ENCODE data around the gene ZNF20.

The ZNF20 gene

DNA sequence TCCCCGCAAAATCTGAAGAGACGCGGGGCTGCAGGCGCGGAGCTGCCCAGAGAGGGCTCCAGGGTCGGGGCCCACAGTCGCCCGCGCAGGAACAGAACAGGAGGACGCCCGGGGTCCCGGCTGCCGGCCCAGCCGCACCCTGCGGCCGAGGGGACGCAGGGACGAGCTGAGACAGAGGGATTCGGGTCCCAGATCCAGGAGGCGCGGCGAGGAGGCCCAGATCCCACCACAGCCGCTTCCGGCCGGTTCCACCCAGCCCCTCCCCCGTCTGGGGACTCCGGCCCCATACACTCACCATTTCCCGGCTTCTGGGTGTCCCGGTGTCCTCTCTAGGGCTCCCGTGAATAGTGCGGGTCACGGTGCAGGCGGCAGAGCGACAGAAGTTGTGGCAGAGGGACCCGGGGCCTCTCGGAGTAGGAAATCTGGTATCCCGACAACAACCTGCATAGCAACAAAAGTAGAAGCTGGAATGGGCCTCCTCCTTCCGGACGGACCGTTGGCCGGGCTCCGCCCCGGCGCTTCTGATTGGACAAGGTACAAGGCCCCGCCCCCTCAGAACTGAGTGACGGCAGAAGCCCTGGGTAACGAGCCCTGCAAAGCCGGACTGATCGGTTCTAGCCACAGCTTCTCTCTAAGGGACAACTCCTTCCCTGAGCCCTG lies at the start of gene ZNF20:
ZNF20 (minus strand) TSS at position 466 of the 660 bp plus-strand sequence; CDS start at position 298, 168 bp downstream.
- peak; percentile 89 for DNase-seq (ENCODE audit: low spot score)

DNA sequence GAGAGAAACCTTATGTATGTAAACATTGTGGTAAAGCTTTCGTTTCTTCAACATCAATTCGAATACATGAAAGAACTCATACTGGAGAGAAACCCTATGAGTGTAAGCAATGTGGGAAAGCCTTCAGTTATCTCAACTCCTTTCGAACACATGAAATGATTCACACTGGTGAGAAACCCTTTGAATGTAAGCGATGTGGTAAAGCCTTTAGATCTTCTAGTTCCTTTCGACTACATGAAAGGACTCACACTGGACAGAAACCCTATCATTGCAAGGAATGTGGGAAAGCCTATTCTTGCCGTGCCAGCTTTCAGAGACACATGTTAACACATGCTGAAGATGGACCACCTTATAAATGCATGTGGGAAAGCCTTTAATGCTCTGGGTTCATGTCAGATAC lies 47.5 kb upstream of the ZNF20 start:
- no peak for DNase-seq (ENCODE audit: low spot score)

DNA sequence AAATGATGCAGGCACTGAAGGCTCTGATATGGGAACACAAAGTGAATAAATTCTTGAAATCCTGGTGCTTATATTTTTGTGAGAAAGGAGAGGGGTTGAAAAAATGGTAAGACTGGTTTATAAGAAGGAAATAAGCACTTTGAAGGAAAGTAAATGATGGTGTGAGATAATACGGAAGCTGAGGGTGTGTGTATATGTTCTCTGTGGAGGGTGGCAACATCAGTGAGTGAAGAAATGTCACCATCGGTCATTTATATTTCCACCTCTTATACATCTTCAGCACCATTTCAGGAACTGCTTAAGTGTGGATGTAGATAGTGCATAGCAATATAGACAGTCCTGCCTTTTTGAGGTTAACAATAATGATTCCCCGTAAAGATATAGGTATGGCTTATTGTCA lies 40.2 kb upstream of the ZNF20 start:
- DNase-seq (ENCODE audit: low spot score) = no peak

DNA sequence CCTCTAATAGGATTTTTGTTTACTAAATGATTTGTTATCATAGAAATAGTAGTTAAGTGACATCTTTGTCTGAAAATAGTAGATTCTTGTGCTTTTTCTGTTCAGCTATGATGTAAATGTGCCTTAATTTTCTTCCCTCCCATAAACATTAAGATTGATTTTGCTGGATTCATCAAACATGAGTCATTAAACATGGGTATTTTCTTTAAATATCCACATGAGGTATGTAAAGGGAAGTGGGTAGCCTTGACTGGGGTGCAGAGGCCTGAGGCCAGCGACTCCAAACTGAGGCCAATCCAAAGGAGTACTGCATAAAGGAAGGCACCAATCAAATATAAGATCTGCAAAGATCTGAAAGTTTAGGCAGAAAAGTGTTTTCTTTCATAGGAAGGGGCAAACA lies 26.5 kb upstream of the ZNF20 start:
- no peak for DNase-seq (ENCODE audit: low spot score)

DNA sequence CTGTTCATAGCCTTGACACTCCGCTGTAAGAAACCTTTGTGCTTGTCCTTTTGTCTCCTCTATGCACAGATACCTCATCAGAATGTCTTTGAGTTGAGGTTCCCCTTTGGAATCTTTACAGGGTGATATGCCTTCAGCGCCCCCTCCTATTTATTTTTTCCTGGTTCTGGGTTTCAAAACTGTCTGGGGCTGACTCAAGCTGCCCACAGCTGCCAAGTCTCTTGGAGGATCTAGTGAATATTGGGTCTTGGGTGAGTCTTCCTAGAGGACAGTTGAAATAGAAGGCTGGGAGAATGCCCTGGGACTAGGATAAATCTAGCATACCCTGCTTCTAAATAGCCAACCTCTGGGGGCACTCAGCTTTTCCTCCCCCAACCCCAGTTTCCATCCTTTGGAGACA lies 23.7 kb upstream of the ZNF20 start:
- DNase-seq (ENCODE audit: low spot score) = no peak

DNA sequence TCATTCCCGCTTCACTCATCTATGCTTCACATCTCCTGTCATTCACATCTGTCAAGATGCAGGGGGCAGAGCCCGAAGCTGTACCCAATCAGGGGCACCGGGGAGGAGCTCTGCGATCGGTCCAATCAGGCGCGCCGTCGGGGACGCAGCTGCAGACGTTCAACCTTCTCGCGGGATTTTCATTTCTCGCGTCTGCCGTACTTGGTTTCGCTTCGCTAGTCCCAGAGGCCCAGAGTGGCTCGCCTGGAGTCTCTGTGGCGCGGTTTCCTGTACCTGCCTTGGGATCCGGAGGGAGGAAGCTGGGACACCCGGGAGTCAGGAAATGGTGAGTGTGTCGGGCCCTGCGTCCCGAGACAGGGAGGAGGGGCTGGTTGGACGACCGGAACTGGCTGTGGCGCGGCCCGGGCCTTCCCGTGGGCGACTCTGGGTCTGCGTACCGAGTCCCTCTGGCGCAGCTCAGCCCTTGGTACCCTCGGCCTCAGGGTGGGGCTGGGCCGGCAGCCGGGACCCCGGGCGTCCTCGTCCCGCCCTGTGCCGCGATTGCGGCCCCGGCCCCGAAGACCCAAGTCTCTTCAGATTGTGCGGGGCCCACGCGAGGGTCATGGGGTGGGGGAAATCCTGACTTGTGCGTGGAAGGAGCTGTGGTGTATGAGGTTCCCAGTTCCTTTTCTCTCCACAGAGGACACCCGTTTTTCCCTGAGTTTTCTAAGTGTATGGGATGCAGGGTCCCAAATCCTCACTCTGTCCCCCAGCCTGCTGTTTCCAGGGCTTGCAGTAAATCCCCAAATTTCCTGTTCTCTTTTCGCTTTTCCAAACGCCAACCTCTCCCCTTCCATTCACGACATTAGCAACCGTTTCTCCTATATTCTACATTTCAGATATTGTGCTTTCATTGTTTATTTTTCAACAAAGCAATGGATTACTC lies 23.0 kb upstream of the ZNF20 start, which contains the start of gene ZNF136:
ZNF136 (plus strand) TSS at position 215 of the 925 bp plus-strand sequence; CDS start at position 323, 108 bp downstream.
- DNase-seq (ENCODE audit: low spot score) = peak; percentile 94

DNA sequence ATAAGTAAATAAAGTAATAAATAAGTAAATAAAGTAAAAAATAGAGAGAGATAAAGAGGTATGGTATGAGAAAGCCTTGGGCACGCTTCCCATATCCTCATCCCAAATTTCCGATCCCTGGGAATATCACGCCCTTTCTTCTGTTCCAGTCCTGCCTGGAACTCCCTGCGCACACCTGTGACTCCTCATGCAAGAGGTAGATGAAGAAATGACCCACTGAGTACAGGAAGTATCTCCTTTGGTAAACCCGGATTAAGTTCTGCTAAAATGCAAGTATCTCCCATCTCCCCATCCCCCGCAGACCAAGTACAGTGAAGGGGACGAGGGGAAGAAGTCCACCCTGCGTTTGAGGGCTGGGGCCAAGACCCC lies 22.3 kb upstream of the ZNF20 start:
- DNase-seq (ENCODE audit: low spot score) = no peak

DNA sequence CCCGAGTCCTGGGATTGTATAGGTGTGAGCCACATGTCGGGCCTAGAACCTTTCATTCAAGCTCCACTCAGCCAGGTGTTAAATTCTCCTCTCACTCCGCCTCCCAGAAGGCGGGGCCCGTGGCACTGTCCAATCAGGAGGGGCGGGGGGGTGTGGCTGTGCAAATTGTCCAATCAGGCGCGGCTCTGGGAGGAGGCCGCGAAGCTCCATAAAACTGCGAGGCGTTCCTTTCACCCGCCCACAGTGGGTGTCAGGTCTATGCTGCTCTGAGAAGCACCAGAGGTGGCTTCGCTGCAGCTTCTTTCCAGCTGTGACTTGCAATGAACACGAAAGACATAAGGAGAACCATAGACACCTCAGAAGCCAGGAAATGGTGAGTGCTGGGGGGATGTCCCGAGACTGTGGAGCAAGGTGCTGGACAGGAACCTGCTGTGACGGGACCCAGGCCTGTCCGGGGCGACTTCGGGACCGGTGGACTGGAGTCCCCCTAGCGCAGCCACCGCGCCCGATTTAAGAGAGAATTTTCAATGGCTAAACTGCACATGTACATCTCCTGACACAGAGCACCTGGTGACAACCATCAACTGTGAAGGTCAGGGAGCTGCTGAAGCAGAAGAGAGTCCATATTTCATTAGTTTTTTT lies 19.7 kb upstream of the ZNF20 start:
- DNase-seq (ENCODE audit: low spot score) = no peak

DNA sequence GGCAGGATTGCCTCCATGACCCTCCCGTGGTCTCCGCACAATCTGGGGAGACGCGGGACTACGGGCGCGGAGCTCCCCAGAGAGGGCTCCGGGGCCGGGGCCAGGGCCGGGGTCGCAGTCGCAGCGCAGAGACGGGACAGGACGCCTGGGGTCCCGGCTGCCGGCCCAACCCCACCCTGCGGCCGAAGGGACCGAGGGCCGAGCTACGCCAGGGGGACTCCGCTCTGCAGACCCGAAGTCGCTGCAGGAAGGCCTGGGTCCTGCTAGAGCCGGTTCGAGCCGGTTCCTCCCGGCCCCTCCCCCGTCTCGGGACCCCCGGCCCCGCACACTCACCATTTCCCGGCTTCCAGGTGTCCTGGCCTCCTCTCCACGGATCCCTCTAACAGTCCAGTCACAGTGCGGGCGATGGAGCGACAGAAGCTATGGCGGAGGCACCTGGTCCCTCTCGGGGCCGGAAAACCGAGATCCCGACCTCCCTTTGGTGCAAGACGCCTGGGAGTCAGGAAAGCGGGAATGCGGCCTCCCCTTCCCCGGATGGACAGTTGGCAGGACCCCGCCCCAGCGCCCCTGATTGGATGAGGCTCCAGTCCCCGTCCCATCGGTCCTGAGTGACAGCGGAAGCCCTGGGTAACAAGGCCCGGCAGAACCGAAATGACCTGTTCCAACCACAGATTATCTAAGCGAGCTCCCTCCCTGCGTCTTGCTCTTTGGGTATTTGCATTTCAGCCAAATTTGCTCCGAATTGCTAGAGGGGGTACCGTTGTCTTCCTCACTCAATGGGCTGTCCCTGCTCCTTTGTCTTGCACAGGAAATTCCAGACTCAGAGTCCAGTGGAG lies 16.3 kb upstream of the ZNF20 start, which contains the start of gene ZNF625:
ZNF625 (minus strand) TSS at position 512 of the 836 bp plus-strand sequence; CDS start at position 336, 176 bp downstream.
- peak; percentile 55 for DNase-seq (ENCODE audit: low spot score)

DNA sequence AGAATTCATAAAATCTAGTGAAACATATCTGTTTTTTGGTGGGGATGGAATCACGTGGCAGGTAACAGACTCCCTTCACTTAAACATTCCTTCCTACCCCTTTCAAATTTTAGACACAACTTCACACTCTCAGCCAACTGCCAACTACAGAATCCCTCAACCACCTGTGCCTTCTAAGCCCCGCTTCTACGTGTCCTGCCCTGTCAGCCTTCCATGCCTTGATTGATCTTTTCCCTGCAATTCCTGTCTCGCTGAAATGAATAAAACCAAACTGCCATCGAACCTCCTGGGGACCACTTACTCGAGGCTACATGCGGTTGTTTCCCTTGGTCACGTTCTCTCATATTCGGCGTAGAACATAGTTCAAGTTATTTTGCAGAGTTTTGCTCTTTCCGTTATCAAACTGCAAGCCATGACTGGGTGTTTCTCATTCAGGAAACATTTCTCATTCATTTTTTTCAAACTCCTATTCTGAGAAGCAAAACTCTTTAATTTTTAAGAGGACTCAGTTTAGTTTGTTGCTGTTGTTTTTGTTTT lies 15.2 kb upstream of the ZNF20 start:
- no peak for DNase-seq (ENCODE audit: low spot score)

DNA sequence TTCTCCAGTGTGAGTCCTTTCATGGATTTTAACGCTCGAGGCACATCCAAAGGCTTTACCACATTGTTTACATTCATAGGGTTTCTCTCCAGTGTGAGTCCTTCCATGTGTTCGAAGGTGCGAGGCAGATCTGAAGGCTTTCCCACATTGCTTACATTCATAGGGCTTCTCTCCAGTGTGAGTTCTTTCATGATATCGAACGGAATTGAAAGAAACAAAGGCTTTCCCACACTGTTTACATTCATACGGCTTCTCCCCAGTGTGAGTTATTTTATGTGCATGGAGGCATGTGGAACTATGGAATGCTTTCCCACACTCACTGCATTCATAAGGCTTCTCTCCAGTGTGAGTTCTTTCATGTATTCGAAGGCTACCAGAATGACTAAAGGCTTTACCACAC lies 5.2 kb upstream of the ZNF20 start:
- DNase-seq (ENCODE audit: low spot score) = no peak

DNA sequence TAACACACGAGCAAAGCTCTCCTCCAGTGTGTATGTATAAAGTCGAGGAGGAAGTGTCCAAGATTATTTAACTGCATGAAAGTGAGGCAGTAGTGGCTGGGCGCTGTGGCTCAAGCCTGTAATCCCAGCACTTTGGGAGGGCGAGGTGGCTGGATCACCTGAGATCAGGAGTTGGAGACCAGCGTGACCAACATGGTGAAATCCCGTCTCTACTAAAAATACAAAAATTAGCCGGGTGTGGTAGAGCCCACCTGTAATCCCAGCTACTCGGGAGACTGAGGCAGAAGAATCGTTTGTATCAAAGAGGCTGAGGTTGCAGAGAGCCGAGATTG lies 1.2 kb upstream of the ZNF20 start:
- no peak for DNase-seq (ENCODE audit: low spot score)

DNA sequence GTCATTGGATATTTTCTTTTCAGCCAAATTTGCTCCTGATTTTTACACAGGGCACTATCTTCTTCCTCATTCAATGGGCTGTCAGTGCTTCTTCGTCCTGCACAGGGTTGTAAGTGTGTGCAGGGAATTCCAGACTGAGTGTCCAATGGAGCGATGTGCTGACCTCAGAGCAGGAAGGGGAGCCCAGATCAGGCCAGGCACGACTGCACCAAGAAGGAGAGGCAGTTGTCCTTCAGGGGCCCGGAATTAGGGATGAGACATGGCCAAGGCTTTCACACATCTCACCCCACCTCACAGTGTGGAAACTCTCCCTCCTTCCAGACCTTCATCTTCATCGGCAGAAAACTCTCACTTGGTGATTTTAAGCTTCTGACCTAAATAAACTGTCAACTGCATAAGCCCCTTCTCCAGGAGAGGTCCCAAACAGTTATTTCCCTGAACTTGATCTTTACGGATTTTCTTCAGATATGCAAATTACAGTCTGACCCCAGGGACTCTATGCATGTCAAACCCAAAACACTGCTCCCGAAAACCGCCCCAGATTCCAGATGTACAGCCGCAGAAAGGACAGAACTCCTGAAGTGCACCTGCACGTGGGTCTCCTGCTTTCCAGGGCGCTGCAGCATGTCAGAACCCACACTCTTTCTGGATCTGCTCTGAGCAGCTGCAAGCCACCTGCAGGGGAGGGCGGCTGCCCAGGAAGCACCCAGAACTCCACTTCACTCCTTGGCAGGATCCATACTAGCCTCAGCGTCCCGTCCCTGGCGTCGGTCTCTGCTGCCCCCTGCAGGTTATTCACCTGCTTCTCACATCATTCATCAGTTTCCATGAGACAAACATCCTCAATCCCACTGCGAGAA lies 625 bp upstream of the ZNF20 start:
- DNase-seq (ENCODE audit: low spot score) = peak; percentile 83

DNA sequence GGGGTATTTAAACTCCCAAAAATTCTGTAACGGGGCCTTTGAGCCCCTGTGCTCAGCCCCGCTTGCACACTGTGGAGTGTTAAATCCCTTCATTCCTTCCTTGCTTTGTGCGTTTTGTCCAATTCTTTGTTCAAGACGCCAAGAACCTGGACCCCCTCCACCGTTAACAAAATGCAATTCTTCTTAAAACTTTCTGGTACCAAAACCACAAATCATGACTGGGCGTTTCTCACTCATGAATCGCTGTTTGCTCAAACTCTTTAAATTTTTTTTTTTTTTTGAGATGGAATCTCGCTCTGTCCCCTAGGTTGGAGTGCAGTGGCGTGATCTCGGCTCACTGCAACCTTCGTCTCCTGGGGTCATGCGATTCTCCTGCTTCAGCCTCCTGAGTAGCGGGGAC lies 881 bp downstream of the ZNF20 start:
- DNase-seq (ENCODE audit: low spot score) = no peak

DNA sequence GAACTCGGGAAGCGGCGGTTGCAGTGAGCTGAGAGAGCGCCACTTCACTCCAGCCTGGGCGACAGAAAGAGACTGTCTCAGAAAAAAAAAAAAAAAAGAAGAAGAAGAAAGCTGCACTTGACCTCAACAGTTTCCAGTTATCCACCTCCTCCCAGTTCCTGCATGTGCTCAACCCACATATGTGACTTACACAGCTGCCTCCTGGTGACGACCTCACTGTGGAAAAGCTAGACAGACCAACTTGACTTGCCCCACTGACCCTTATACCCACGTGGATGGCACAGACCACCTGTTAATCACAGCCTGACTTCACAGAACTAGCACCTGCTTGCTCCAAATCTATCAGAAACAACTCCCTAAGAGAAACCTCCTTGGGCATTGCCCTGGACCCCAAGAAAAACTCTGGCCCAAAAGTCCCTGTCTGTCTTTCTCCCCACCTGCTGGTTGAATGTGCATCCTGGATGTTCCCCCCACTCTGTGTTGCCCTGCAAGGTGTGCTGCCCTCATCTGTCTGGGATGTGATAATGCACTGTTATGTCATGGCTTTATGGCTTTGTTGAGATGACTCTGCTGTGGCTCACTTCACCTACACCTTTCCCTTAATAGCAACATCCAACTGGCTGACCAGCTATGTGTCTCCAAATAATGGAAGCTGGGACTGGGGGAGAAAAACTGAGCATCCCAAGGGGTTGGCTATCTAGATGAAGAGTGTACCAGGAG lies 2.8 kb downstream of the ZNF20 start:
- DNase-seq (ENCODE audit: low spot score) = no peak

DNA sequence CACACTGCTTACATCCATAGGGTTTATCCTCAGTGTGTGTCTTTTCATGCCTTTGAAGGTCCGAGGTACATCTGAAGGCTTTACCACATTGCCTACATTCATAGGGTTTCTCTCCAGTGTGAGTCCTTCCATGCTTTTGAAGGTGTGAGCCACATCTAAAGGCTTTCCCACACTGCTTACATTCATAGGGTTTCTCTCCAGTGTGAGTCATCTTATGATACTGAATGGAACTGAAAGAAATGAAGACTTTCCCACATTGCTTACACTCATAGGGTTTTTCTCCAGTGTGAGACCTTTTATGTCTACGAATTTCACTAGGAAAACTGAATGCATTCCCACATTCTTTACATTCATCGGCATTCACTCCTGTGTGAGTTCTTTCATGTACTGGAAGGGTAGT lies 7.1 kb downstream of the ZNF20 start:
- no peak for DNase-seq (ENCODE audit: low spot score)

DNA sequence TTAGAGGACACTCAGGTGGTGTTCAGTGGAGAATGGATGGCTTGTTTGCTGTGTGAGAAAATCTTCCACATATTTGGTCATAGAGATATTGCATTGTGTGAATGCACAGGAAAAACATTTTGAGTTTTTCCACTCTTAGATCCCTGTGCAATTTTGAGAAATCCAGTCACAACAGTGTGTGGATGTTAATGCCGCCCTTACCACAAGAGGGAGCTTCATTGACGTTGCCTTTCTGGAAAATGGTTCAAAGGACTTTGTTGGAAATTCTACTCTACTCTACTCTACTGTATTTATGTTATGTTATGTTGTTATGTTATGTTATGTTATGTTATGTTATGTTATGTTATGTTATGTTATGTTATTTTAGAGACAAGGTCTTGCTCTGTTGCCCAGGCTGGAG lies 13.4 kb downstream of the ZNF20 start:
- DNase-seq (ENCODE audit: low spot score) = no peak

DNA sequence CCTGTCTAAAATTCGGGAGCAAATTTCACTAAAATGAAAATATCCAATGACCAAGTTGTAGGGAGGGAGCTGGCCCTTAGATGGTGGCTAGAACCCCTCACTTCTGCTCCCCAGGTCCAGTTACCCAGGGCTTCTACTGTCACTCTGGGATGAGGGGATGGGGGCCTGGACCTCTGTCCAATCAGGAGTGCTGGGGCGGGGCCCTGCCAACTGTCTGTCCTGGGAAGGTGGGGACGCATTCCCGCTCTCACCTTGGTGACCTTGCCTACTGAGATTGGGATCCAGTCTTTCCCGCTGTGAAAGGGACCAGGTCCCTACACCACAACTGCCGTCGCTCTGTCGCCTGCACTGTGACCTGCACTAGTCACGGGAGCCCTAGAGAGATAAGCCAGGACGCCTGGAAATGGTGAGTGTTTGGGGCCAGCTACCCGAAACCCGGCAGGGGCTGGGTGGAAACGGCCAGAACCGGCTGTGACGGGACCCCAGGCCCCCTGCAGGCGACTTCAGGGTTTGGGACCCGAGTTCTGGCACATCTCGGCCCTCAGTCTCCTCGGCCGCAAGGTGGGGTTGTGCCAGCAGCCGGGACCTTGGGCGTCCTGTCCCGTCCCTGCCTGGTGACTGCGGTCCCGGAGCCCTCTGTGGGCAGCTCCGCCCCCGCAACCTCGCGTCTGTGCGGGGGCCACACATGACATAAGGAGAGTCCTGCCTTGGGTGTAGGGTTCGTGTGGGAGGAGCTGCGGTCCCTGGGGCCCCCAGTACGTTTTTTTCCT lies 22.8 kb downstream of the ZNF20 start:
- DNase-seq (ENCODE audit: low spot score) = no peak

DNA sequence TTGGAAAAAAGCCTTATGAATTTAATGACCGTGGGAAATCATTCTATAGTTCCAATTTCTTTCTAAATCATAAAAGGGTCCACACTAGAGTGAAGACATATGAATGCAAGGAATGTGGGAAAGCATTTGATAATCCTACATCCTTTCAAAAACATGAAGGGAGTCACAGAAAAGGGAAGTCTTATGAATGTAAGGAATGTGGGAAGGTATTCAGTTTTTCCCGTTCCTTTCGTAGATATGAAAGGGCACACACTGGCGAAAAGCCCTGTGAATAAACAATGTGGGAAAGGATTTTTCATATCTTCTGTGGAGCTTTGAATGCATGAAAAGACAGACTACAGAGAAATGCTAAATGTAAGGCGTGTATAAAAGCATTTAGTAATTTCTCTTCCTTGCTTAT lies 27.0 kb downstream of the ZNF20 start:
- DNase-seq (ENCODE audit: low spot score) = no peak
